ENCODE results near the gene HOXC9. TPM values are rescaled to one million over a fixed set of nuclear protein-coding genes. Genes with fewer than 3 reads are reported as not detected.

Gene HOXC9
- total RNA-seq, 1 experiment from 2014 or later: not detected

GRCh38 chr12:53994009-53994263 is 6.0 kb upstream of the HOXC9 start:
- Histone ChIP-seq H2BK5ac (ENCODE audit: insufficient read length, low read length) (no peak overlapping the region), H3K23me2 (ENCODE audit: insufficient read length, low read depth, low read length, poor library complexity, severe bottlenecking) (no peaks in the 10 kb centered on the region), H3T11ph (ENCODE audit: low read length) (no peak overlapping the region), H3K27me3 (ENCODE audit: insufficient read depth, low read length) (peaks cover 99% of the 10 kb centered on the region), H2BK12ac (ENCODE audit: insufficient read length, low read depth, low read length) (no peak overlapping the region), H3K27ac (ENCODE audit: insufficient read length, low read depth, low read length) (no peak overlapping the region), H2BK120ac (ENCODE audit: low read depth, low read length, poor library complexity, severe bottlenecking) (no peak overlapping the region), H3K18ac (ENCODE audit: insufficient read length, low read depth, low read length) (no peak overlapping the region), H3K9me3 (ENCODE audit: control insufficient read depth, low read depth, low read length) (no peaks in the 10 kb centered on the region), H2AFZ (ENCODE audit: low read length) (no peak overlapping the region), H3K4me1 (ENCODE audit: insufficient read depth, low read length) (no peaks in the 10 kb centered on the region), H3K9ac (ENCODE audit: extremely low read depth, insufficient read length, low read length) (no peak overlapping the region), H2BK15ac (ENCODE audit: low read depth, low read length) (0 out of 2 replicates have a peak overlapping the region, but pooled peaks have one; percentile 83), H3K79me1 (ENCODE audit: insufficient read depth, low read depth, low read length, poor library complexity, severe bottlenecking) (no peaks in the 10 kb centered on the region), H4K20me1 (ENCODE audit: control insufficient read depth, insufficient read depth, insufficient read length) (no peaks in the 10 kb centered on the region), H4K8ac (replicated peaks; ENCODE audit: insufficient read length, low read depth, low read length) (no peak overlapping the region), H3K14ac (ENCODE audit: insufficient read depth, low read length) (no peak overlapping the region), H4K5ac (ENCODE audit: insufficient read length, low read depth, low read length) (no peak overlapping the region), H3K56ac (ENCODE audit: insufficient read length, low read depth, low read length) (no peak overlapping the region), H2AK5ac (ENCODE audit: insufficient read length, low read length) (no peak overlapping the region), H3K4me2 (ENCODE audit: insufficient read depth, insufficient read length, low read length) (no peak overlapping the region), H3K23ac (ENCODE audit: insufficient read length, low read depth, low read length) (no peak overlapping the region), H2BK20ac (ENCODE audit: low read depth, low read length, poor library complexity, severe bottlenecking) (no peak overlapping the region), H4K91ac (ENCODE audit: insufficient read length, low read depth, low read length) (no peak overlapping the region), H3K4ac (ENCODE audit: low read depth, low read length) (no peak overlapping the region), H3K79me2 (ENCODE audit: insufficient read depth, low read length) (no peaks in the 10 kb centered on the region)
- no peak overlapping the region for H3K27ac Mint-ChIP-seq
- H3K9me3 Mint-ChIP-seq: peaks cover 0 to 3% of the 10 kb centered on the region in 2 experiments; a peak in 2 of 5 replicates
- WGBS (ENCODE audit: extremely low coverage, insufficient read length, low lambda C conversion rate): no CpG with 5 or more reads among the region's 19 CpGs
- no peaks in the 10 kb centered on the region for H3K36me3 Mint-ChIP-seq (ENCODE audit: insufficient read depth in 1 of 3, low read depth in 3 of 3)
- peaks cover 7 to 31% of the 10 kb centered on the region in 2 experiments for H3K4me1 Mint-ChIP-seq
- TF ChIP-seq CTCF (conservative IDR thresholded peaks at IDR 0.05): no peak
- no peak for DNase-seq
- peaks cover 100% of the 10 kb centered on the region for H3K27me3 Mint-ChIP-seq (ENCODE audit: low read depth)
- H3K4me3 Mint-ChIP-seq: peak overlapping the region in 1 of 2 experiments; percentile 40; a peak in 1 of 5 replicates
